Measurements from ENCODE around the gene RABL2A. TPM values are rescaled to one million over a fixed set of nuclear protein-coding genes. Genes with fewer than 3 reads are reported as not detected.
A peak's percentile ranks its signal among the peaks of the same experiment; 100 is the strongest.
"Not testable (repeated sequence)": the region's sequence is repeated elsewhere in the genome, so short reads cannot be mapped to it uniquely, and the experiment has no call there.

Gene RABL2A
- total and polyA plus RNA-seq, 2 experiments from 2014 or later = 25.7 to 33.6 TPM

DNA sequence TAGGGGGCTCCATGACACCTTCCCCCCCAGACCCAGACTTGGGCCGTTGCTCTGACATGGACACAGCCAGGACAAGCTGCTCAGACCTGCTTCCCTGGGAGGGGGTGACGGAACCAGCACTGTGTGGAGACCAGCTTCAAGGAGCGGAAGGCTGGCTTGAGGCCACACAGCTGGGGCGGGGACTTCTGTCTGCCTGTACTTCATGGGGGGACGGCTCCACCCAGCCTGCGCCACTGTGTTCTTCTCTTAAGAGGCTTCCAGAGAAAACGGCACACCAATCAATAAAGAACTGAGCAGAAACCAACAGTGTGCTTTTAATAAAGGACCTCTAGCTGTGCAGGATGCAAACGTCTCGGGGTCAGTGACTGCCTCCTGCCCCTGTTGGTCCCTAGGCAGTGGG lies 28.3 kb upstream of the RABL2A start:
- DNase-seq (ENCODE audit: low read depth in 1 of 2, low spot score in 1 of 2) = not testable (repeated sequence)

GRCh38 chr2:113599208-113599607 lies 27.9 kb upstream of the RABL2A start:
- not testable (repeated sequence) for H3K9me3 ChIP-seq (ENCODE audit: low read depth); H3K4me3 ChIP-seq; H3K27ac ChIP-seq; DNase-seq (ENCODE audit: low read depth in 1 of 2, low spot score in 1 of 2); H3K27me3 ChIP-seq; H3K4me1 ChIP-seq (ENCODE audit: low read depth); H3K36me3 ChIP-seq

More for the DNA sequence above, 28.3 kb upstream of the RABL2A start:
- H3K4me1 ChIP-seq (ENCODE audit: low read depth); H3K36me3 ChIP-seq; H3K9me3 ChIP-seq (ENCODE audit: low read depth); H3K27me3 ChIP-seq; H3K27ac ChIP-seq; H3K4me3 ChIP-seq: not testable (repeated sequence)

- H3K36me3 ChIP-seq; H3K27me3 ChIP-seq; H3K9me3 ChIP-seq (ENCODE audit: low read depth); H3K4me1 ChIP-seq (ENCODE audit: low read depth); H3K4me3 ChIP-seq; H3K27ac ChIP-seq: not testable (repeated sequence)
- DNase-seq (ENCODE audit: low read depth in 1 of 2, low spot score in 1 of 2) = peak in 1 of 2 donors; percentile 61
- TF ChIP-seq CTCF (IDR thresholded peaks at IDR 0.05; ENCODE audit: low read depth, low read length) = peak; percentile 18
Measured at GRCh38 chr2:113602040-113602769, 24.9 kb upstream of the RABL2A start.

DNA sequence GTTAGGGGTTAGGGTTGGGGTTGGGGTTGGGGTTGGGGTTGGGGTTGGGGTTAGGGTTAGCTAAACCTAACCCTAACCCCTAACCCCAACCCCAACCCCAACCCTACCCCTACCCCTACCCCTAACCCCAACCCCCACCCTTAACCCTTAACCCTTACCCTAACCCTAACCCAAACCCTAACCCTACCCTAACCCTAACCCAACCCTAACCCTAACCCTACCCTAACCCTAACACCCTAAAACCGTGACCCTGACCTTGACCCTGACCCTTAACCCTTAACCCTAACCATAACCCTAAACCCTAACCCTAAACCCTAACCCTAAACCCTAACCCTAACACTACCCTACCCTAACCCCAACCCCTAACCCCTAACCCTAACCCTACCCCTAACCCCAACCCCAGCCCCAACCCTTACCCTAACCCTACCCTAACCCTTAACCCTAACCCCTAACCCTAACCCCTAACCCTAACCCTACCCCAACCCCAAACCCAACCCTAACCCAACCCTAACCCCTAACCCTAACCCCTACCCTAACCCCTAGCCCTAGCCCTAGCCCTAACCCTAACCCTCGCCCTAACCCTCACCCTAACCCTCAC lies 24.1 kb upstream of the RABL2A start:
- Histone ChIP-seq H3K36me3 (no peaks in the 10 kb centered on the region), H3K9me3 (ENCODE audit: low read depth) (no peaks in the 10 kb centered on the region), H3K4me1 (ENCODE audit: low read depth) (no peaks in the 10 kb centered on the region), H3K27ac (peak overlapping the region; percentile 52), H3K4me3 (peak overlapping the region; percentile 25), H3K27me3 (no peaks in the 10 kb centered on the region)
- DNase-seq (ENCODE audit: low read depth in 1 of 2, low spot score in 1 of 2) = no peak
- TF ChIP-seq CTCF (IDR thresholded peaks at IDR 0.05; ENCODE audit: low read depth, low read length) = no peak

DNA sequence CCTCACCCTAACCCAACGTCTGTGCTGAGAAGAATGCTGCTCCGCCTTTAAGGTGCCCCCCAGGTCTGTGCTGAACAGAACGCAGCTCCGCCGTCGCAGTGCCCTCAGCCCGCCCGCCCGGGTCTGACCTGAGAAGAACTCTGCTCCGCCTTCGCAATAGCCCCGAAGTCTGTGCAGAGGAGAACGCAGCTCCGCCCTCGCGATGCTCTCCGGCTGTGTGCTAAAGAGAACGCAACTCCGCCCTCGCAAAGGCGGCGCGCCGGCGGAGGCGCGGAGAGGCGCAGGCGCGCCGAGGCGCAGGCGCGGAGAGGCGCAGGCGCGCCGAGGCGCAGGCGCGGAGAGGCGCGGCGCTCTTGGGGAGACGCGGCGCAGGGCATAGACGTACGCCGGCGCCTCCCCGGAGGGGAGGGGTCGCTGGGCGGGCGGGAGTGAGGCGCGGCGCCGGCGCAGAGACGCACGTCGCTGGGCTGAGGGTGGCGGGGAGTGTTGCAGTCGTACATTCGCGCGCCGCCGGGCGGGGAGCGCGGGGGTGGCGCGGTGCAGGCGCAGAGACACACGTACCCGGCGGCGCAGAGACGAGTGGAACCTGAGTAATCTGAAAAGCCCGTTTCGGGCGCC lies 23.5 kb upstream of the RABL2A start:
- Histone ChIP-seq H3K27ac (peak overlapping the region; percentile 93), H3K4me3 (peak overlapping the region; percentile 57)
- DNase-seq (ENCODE audit: low read depth in 1 of 2, low spot score in 1 of 2) = peak; percentile 84 to 94
- not testable (repeated sequence) for H3K4me1 ChIP-seq (ENCODE audit: low read depth); H3K27me3 ChIP-seq; H3K36me3 ChIP-seq; H3K9me3 ChIP-seq (ENCODE audit: low read depth)

DNA sequence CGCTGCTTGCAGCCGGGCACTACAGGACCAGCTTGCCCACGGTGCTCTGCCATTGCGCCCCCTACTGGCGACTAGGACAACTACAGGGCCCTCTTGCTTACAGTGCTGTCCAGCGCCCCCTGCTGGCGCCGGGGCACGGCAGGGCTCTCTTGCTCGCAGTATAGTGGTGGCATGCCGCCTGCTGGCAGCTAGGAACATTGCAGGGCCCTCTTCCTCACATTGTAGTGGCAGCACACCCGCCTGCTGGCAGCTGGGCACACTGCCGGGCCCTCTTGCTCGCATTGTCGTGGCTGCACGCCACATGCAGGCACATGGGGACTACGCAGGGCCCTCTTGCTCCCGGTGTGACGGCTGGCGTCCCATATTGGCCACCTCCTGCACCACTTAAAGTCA lies 23.0 kb upstream of the RABL2A start:
- peak; percentile 80 to 92 for DNase-seq (ENCODE audit: low read depth in 1 of 2, low spot score in 1 of 2)
- not testable (repeated sequence) for H3K36me3 ChIP-seq; H3K4me1 ChIP-seq (ENCODE audit: low read depth); H3K27me3 ChIP-seq; H3K9me3 ChIP-seq (ENCODE audit: low read depth)
- TF ChIP-seq CTCF (IDR thresholded peaks at IDR 0.05; ENCODE audit: low read depth, low read length) = peak; percentile 95
- Histone ChIP-seq H3K4me3 (peak overlapping the region; percentile 57), H3K27ac (peak overlapping the region; percentile 93)

GRCh38 chr2:113604661-113605060 lies 22.4 kb upstream of the RABL2A start:
- not testable (repeated sequence) for H3K27ac ChIP-seq; H3K4me3 ChIP-seq; H3K9me3 ChIP-seq (ENCODE audit: low read depth); H3K27me3 ChIP-seq; H3K4me1 ChIP-seq (ENCODE audit: low read depth); DNase-seq (ENCODE audit: low read depth in 1 of 2, low spot score in 1 of 2); H3K36me3 ChIP-seq

DNA sequence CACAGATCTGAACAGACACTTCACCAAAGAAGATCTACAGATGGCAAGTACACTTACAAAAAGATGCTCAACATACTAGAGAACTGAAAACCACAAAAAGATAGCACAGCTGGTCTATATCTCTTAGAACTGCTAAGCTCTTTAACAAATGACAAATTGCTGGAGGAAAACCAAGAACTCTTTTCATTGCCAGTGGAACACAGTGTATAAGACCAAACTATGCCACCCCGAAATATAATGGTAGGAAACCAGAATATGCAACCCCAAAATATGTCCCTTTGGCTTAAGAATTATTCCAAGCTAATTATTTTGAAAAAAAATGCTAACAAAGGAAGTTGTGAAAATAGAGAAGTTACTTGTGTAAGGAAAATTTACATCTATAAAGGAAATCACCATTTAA lies 21.0 kb upstream of the RABL2A start:
- H3K9me3 ChIP-seq (ENCODE audit: low read depth); H3K4me3 ChIP-seq; H3K27ac ChIP-seq; H3K27me3 ChIP-seq; DNase-seq (ENCODE audit: low read depth in 1 of 2, low spot score in 1 of 2); H3K4me1 ChIP-seq (ENCODE audit: low read depth); H3K36me3 ChIP-seq: not testable (repeated sequence)

DNA sequence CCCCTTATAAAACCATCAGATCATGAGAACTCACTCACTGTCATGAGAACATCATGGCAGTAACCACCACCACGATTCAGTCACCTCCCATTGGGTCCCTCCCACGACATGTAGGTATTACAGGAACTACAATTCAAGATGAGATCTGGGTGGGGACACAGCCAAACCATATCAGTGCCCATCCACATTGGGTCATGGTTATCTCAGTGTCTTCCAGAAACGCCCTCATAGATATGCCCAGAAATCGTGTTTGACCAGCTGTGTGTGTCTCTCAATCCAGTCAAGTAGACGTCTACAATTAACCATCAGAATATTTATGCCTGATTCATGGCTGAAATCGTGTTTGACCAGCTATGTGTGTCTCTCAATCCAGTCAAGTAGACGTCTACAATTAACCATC lies 17.2 kb upstream of the RABL2A start:
- not testable (repeated sequence) for H3K36me3 ChIP-seq; H3K9me3 ChIP-seq (ENCODE audit: low read depth); H3K4me1 ChIP-seq (ENCODE audit: low read depth); DNase-seq (ENCODE audit: low read depth in 1 of 2, low spot score in 1 of 2); H3K4me3 ChIP-seq; H3K27ac ChIP-seq; H3K27me3 ChIP-seq

DNA sequence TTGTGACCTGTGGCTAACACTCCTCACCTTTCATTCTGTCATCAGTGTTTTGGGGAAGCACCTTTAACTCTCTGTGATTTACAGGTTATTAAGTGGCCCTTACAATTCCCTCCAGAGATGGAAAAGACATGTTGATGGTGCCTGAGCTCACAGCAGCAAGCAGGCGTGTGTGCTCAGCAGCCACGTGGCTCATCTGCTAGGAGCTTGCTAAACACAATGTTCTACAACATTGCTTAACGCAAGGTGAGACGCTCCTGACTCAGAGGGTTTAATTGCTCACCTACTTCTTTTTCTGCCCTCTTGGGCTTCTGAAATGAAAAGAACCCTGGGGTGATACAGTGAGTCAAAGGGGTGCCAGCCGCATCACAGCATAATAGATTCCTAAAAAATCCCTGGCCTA lies 6.1 kb upstream of the RABL2A start:
- H3K9me3 ChIP-seq (ENCODE audit: low read depth); H3K27ac ChIP-seq; H3K27me3 ChIP-seq; H3K4me3 ChIP-seq; H3K36me3 ChIP-seq; H3K4me1 ChIP-seq (ENCODE audit: low read depth); DNase-seq (ENCODE audit: low read depth in 1 of 2, low spot score in 1 of 2): not testable (repeated sequence)

DNA sequence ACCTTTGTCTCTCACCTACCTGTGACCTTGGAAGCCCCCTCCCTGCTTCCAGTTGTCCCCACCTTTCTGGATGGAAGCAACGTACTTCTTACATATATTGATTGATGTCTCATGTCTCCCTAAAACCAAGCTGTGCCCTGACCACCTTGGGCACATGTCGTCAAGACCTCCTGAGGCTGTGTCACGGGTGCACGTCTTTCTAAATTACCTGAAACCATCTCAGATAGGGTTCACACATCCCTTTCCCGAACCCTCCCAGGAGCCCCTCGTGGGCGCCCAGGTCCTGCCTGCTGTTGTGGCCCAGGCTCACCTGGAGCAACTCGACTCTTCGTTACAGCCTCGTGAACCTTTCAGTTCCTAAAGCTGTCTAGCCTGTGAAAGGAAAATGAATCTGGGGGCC lies 1.2 kb upstream of the RABL2A start:
- not testable (repeated sequence) for H3K4me3 ChIP-seq; H3K27ac ChIP-seq; H3K4me1 ChIP-seq (ENCODE audit: low read depth); H3K9me3 ChIP-seq (ENCODE audit: low read depth); H3K27me3 ChIP-seq; DNase-seq (ENCODE audit: low read depth in 1 of 2, low spot score in 1 of 2); H3K36me3 ChIP-seq
